BLaER1 (cell line): ENCODE measurements around the gene PPT1.

ENCODE experiments used
- H3K27ac ChIP-seq: shearing (Covaris generic); formaldehyde crosslinking; 2 replicates; pipeline ENCODE4 v1.8.1; 2022
- H3K27me3 ChIP-seq: shearing (Covaris generic); formaldehyde crosslinking; 2 replicates; pipeline ENCODE4 v1.8.1; 2022
- H3K36me3 ChIP-seq: shearing (Covaris generic); formaldehyde crosslinking; 2 replicates; pipeline ENCODE4 v1.8.1; 2022
- H3K4me1 ChIP-seq: shearing (Covaris generic); formaldehyde crosslinking; 2 replicates; pipeline ENCODE4 v1.8.1; 2022
- H3K4me2 ChIP-seq: shearing (Covaris generic); formaldehyde crosslinking; 2 replicates; pipeline ENCODE4 v1.8.1; 2022
- H3K4me3 ChIP-seq: shearing (Covaris generic); formaldehyde crosslinking; 2 replicates; pipeline ENCODE4 v1.8.1; 2022
- H3K9ac ChIP-seq: shearing (Covaris generic); formaldehyde crosslinking; 2 replicates; pipeline ENCODE4 v1.8.1; 2022
- H3K9me3 ChIP-seq: shearing (Covaris generic); formaldehyde crosslinking; 2 replicates; pipeline ENCODE4 v1.8.1; 2022
- H4K20me1 ChIP-seq: shearing (Covaris generic); formaldehyde crosslinking; 2 replicates; pipeline ENCODE4 v1.8.1; 2022
- Cebpa-rat ChIP-seq: shearing (Covaris generic); IDR thresholded peaks from 2 replicates; pipeline ENCODE4 v1.8.1; 2022

The PPT1 gene

DNA sequence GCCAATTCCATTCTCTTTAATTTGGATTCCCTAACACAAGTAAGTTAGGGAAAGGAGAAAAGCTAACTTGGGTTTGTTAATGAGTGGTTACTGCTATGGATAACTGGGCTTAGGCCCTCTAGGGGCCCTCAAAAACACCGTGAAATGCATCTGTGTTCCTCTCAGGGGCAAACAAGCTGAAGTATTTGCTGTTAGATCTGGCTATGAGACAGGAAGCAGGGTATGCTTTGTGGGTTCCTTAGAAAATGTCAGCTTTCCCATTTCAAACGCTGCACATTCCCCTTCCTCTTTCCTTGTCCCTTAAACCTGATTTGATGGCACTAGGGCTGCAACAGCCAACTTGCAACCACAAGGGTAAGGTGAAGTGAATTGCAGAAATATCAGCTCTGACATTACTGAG, 62.2 kb downstream of the PPT1 start:
- Histone ChIP-seq H3K4me3 (no peak overlapping the region), H3K9ac (peak overlapping the region; percentile 17; the same call in 1 of the 2 replicates), H3K36me3 (no peaks in the 10 kb centered on the region), H3K4me1 (peaks cover 54% of the 10 kb centered on the region), H3K27ac (peak overlapping the region; percentile 51), H3K27me3 (no peaks in the 10 kb centered on the region), H3K4me2 (peak overlapping the region; percentile 70), H4K20me1 (no peaks in the 10 kb centered on the region), H3K9me3 (no peaks in the 10 kb centered on the region)
- no peak for TF ChIP-seq Cebpa-rat

DNA sequence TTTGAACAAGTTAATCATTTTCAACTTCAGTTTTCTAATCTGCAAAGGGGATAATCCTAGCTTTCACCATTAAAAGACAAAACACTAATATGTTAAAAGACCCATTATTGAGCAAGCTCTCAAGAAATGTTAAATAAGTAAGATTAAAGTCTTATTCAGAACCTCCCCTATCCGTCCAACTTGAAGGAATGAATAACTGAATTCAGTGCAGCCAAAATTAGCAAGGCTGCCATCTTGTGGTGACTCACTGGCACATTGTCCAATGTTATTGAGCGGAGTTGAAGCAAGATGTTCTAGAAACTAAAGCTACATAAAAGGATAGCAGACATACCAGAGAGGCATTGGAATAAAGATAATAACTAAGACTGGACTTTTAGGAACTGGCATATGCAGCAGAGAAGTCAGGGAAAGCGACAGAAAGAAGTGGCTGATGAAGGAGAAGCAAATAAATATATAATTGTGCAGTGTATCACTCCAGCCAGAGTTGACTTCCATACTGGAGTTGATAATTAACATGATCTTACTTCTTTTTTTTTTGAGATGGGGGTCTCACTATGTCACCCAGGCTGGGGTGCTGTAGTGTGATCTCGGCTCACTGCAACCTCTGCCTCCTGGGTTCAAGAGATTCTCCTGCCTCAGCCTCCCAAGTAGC, 64.7 kb downstream of the PPT1 start:
- H3K36me3 ChIP-seq: no peaks in the 10 kb centered on the region
- H3K9me3 ChIP-seq: no peaks in the 10 kb centered on the region
- H3K4me1 ChIP-seq: peaks cover 34% of the 10 kb centered on the region
- no peaks in the 10 kb centered on the region for H3K27me3 ChIP-seq
- H3K4me2 ChIP-seq: no peak overlapping the region
- H3K9ac ChIP-seq: no peak overlapping the region
- no peak for TF ChIP-seq Cebpa-rat
- H3K4me3 ChIP-seq: no peak overlapping the region
- no peak overlapping the region for H3K27ac ChIP-seq
- H4K20me1 ChIP-seq: no peaks in the 10 kb centered on the region

DNA sequence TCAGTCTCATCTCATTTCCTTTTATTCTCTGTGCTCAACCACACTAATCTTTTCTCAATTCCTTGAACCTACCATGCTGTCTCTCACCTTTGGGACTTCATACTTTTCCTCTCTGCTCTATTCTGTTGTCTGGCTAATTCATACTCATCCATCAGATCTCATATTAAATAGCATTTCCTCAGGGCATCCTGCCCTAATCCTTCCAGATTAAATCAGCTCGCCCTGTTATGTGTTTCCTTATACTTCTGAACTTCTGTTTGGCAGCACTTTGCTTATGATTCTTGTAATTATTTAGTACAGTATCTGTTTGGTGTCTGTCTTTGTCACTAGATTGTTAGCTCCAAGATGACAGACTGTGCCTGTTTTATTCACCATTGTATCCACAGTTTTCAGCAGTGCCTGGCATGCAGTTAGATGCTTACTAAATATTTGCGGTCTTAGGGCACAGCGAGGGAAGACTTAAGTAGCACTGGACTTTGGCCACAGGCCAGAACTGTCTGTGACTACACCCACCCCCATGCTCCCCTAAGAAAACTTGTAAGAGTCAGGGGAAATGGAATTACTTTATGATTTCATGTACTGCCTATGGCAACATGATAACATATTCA, 66.4 kb downstream of the PPT1 start:
- Histone ChIP-seq H3K4me1 (peaks cover 20% of the 10 kb centered on the region), H3K27ac (no peak overlapping the region), H3K4me3 (no peak overlapping the region), H3K9ac (no peak overlapping the region), H3K4me2 (no peak overlapping the region), H4K20me1 (no peaks in the 10 kb centered on the region), H3K27me3 (no peaks in the 10 kb centered on the region), H3K36me3 (no peaks in the 10 kb centered on the region), H3K9me3 (no peaks in the 10 kb centered on the region)
- no peak for TF ChIP-seq Cebpa-rat

DNA sequence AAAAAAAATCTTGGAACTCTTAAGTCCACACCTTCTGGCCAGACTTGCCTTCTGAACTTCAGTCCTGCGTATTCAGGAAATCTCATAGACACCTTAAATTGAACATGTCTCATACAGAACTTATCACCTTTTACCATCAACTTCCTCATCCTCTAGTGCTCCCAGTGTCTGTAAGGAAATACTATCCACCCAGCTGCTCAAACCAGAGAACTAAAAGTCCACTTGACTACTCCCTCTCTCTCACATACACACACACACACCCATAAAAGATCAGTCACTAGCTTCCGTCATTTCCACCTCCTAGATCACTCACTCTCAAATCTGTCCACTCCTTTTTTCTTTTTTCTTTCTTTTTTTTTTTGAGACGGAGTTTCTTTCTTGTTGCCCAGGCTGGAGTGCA, 67.4 kb downstream of the PPT1 start:
- H4K20me1 ChIP-seq: no peaks in the 10 kb centered on the region
- TF ChIP-seq Cebpa-rat: no peak
- H3K4me1 ChIP-seq: peaks cover 10% of the 10 kb centered on the region
- no peak overlapping the region for H3K4me2 ChIP-seq
- no peak overlapping the region for H3K4me3 ChIP-seq
- H3K27ac ChIP-seq: no peak overlapping the region
- no peaks in the 10 kb centered on the region for H3K36me3 ChIP-seq
- H3K27me3 ChIP-seq: no peaks in the 10 kb centered on the region
- H3K9me3 ChIP-seq: no peaks in the 10 kb centered on the region
- no peak overlapping the region for H3K9ac ChIP-seq

DNA sequence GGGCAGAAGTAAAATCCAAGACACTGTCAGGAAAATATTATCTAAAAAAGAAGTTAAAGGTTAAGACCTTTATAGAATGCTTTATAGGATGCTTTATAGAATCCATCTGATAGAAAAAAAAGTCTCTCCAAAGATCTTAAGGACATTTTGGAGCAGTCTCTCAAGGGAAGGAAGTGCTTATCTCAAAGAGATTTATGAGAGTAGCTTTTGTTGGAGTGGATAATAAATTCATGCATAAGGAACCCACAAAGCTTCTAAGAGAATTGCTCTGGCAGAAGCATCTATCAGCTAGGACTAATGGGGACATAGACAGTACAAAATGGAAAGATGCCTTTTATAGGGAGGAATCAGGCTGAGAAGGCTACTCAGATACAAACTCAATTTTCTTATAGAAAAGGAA, 69.4 kb downstream of the PPT1 start:
- no peak for TF ChIP-seq Cebpa-rat
- no peaks in the 10 kb centered on the region for H3K36me3 ChIP-seq
- peaks cover 16% of the 10 kb centered on the region for H3K9me3 ChIP-seq

DNA sequence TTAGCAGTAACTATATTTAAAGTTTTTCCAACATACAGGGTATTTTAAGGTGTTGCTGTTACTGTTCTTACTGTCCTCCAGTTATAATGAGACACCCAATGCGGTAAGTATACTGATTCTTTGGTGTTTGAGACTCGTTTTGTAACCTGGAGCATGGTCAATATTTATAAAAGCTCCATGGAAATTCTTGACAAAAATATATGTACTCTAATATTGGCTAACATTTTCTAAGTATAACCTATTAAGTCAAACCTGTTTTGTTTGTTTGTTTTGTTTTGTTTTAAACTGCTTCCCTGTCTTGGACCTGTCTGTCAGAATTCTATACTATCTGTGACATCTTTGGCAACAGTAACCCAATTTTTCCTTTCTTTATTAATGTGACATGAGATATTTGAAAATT, 72.4 kb downstream of the PPT1 start:
- H3K4me2 ChIP-seq: no peak overlapping the region
- no peaks in the 10 kb centered on the region for H3K27me3 ChIP-seq
- H3K4me3 ChIP-seq: no peak overlapping the region
- TF ChIP-seq Cebpa-rat: no peak
- no peak overlapping the region for H3K9ac ChIP-seq
- H3K36me3 ChIP-seq: no peaks in the 10 kb centered on the region
- H3K4me1 ChIP-seq: no peaks in the 10 kb centered on the region
- H3K27ac ChIP-seq: no peak overlapping the region
- H4K20me1 ChIP-seq: no peaks in the 10 kb centered on the region
- H3K9me3 ChIP-seq: peaks cover 17% of the 10 kb centered on the region

More for the DNA sequence above, 69.4 kb downstream of the PPT1 start:
- H4K20me1 ChIP-seq: no peaks in the 10 kb centered on the region
- H3K4me3 ChIP-seq: no peak overlapping the region
- no peak overlapping the region for H3K27ac ChIP-seq
- no peaks in the 10 kb centered on the region for H3K4me1 ChIP-seq
- no peaks in the 10 kb centered on the region for H3K27me3 ChIP-seq
- H3K9ac ChIP-seq: no peak overlapping the region
- no peak overlapping the region for H3K4me2 ChIP-seq

DNA sequence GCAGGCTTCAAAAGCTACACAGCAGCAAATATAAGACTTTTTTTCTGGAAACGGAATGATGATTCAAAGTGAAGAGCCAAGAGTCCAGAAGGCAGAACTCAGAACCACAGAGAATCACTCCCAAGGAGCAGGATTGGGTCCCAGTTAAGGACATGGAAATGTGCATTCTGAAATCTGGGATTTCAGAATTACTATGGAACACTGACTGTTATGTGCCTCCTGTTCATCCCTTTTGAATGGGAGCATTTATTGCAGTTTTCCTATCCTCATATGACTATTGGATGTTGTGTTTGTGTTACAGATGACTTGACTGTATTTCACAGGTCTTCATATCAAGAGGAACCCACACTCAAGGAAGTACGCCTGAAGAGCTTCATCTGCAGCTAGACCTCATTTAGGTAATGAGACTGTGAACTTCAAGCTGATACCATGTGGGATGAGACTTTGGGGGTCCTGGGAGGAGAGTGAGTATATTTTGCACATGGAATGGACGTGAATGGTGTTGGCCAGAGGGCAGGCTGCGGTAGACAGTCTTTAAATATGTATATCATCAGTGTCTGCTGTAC, 73.6 kb downstream of the PPT1 start:
- H3K4me1 ChIP-seq: no peaks in the 10 kb centered on the region
- H3K36me3 ChIP-seq: no peaks in the 10 kb centered on the region
- no peak overlapping the region for H3K9ac ChIP-seq
- no peak overlapping the region for H3K27ac ChIP-seq
- no peak for TF ChIP-seq Cebpa-rat
- H3K4me3 ChIP-seq: no peak overlapping the region
- no peaks in the 10 kb centered on the region for H4K20me1 ChIP-seq
- no peak overlapping the region for H3K4me2 ChIP-seq
- H3K9me3 ChIP-seq: peaks cover 17% of the 10 kb centered on the region
- no peaks in the 10 kb centered on the region for H3K27me3 ChIP-seq
